GM12875 (cell line): ENCODE results near the gene ADCYAP1R1.

Experiments used
- H3K4me3 ChIP-seq: one replicate; pipeline ENCODE4 v1.5.1; 2011; ENCODE audit warnings: low read depth, low read length, control low read depth
- TF ChIP-seq, protein P1 (sequence below): IDR thresholded peaks from 2 replicates; pipeline ENCODE4 v1.5.1; 2011; ENCODE audit warnings: low read depth, mild to moderate bottlenecking, control low read depth, inconsistent platforms, low read length, moderate library complexity, borderline replicate concordance; ENCODE audit not compliant: insufficient read depth

The ADCYAP1R1 gene

DNA sequence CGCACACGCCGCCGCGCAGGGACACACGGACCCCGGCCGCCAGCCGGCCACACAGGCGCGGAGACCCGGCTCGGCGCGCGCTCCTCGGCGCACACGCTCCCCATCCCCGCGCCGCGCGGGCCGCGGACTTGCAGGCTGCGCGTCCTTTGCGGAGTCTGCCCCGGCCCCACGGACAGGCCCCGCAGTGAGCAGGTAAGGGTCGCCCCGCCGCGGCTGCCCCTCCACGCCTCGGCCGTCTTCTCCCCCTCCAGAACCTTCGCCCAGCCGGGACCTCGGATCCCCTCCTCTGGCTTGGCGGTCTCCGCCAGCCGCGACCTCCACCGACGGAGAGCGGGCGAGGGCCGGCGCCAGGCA lies 356 bp downstream of the ADCYAP1R1 start:
- H3K4me3 ChIP-seq = no peak overlapping the region
- TF ChIP-seq, protein P1, sequence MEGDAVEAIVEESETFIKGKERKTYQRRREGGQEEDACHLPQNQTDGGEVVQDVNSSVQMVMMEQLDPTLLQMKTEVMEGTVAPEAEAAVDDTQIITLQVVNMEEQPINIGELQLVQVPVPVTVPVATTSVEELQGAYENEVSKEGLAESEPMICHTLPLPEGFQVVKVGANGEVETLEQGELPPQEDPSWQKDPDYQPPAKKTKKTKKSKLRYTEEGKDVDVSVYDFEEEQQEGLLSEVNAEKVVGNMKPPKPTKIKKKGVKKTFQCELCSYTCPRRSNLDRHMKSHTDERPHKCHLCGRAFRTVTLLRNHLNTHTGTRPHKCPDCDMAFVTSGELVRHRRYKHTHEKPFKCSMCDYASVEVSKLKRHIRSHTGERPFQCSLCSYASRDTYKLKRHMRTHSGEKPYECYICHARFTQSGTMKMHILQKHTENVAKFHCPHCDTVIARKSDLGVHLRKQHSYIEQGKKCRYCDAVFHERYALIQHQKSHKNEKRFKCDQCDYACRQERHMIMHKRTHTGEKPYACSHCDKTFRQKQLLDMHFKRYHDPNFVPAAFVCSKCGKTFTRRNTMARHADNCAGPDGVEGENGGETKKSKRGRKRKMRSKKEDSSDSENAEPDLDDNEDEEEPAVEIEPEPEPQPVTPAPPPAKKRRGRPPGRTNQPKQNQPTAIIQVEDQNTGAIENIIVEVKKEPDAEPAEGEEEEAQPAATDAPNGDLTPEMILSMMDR = no peak

DNA sequence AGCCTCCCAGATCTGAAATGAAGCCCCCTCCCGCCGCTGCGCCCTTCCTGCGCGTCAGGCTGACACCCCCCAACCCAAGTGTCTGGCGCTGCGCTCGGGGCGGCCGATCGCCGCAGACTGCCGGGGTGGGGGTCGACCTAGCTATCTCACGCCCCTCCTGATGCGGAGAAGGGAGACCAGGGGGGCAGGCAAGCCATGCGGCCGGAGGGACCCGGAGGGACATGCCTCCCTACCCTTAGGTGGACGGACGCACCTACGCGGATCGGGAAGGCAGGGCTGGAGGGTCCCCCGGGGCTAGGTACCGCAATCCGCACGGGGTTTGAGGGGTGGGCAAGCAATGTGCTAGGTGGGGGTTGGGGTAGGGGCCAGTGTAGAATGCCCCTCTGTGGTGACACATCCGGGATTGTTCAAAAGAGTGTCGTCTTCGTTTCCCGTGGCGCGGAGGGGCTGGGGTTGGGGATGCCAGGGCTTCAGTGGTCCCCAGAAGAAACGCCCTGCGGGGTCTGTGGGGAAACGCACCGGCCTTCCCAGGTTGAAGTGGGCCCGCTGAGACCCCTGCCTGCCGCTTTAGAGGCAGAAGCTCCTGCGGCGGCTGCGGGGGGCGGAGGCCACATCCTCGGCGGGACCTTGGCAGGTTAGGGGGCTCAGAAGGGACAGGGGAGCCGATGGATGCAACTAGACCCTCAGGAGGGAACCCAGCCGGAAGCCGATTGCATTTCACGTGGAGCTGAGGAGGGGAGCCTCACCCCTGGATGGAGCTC lies 913 bp downstream of the ADCYAP1R1 start:
- TF ChIP-seq, protein P1 = no peak
- H3K4me3 ChIP-seq = no peak overlapping the region

DNA sequence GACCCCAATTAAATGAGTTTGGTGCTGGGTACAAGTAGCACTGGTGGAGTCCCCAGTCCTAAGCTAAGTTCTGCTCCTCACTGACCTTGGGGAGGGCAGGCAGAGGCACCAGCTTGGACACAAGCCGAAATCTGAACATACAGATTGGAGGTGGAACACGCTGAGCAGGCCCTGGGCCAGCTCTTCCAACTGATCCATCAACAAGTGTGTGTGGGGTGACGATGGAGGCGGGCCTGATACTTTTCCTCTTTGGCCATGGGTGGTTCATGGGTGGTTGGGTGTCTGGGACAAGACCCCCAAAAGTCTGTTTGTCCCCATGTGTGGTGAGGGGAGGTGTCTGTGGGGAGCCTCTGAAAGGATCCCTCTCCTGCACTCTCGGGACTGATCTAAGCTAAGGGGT lies 1.9 kb downstream of the ADCYAP1R1 start:
- no peak overlapping the region for H3K4me3 ChIP-seq
- TF ChIP-seq, protein P1 = no peak

GRCh38 chr7:31054608-31055278 lies 2.6 kb downstream of the ADCYAP1R1 start:
- TF ChIP-seq, protein P1 = no peak
- no peak overlapping the region for H3K4me3 ChIP-seq

GRCh38 chr7:31055471-31055870 lies 3.4 kb downstream of the ADCYAP1R1 start:
- TF ChIP-seq, protein P1 = no peak

DNA sequence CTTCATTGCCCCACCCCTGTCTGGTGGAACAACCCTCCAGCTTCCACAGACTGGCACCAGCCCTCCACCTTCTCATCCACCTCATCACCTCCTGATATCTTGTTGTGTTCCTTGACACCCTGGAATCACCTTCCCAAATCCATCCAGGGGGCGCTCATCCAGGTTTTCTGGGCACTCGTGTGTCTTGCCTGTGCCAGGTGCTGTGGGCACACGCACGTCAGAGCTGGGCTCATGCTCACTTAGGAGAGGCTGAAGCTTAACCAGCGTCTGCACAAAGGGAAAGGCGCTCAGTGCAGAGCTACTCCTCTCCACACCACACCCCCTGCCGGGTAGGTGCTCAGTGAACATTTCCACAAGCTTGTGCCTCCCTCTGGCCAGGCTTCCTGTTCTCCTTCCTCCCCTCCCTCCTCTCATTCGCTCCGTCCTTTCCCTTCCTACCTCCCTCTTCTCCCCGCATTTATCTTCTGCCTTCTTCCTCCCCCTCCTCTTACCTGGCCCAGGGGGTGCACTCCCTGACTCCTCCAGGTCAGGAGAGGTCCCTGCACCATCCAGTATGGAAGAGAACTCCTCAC lies 4.8 kb downstream of the ADCYAP1R1 start:
- no peak overlapping the region for H3K4me3 ChIP-seq

More at GRCh38 chr7:31055471-31055870, 3.4 kb downstream of the ADCYAP1R1 start:
- no peak overlapping the region for H3K4me3 ChIP-seq

More for the DNA sequence above, 4.8 kb downstream of the ADCYAP1R1 start:
- TF ChIP-seq, protein P1 = no peak
